Measurements from ENCODE around the gene ZNF98. TPM values are rescaled to one million over a fixed set of nuclear protein-coding genes. Genes with fewer than 3 reads are reported as not detected.

Gene ZNF98
- polyA plus RNA-seq (2012; ENCODE audit: low read depth, missing spikeins), result not detected

- no peak for DNase-seq (ENCODE audit: insufficient read length, low spot score)
- no peak for FAIRE-seq
- TF ChIP-seq POLR2AphosphoS5 (IDR thresholded peaks at IDR 0.05; ENCODE audit: low read depth, low read length) (no peak), POU2F2 (IDR thresholded peaks at IDR 0.05; ENCODE audit: low read depth, low read length) (no peak), SPI1 (IDR thresholded peaks at IDR 0.05; ENCODE audit: low read depth, low read length) (no peak)
These were observed at the start of gene ZNF98 for GRCh38 chr19:22422211-22422610. ZNF98 (minus strand) TSS chr19:22422346; CDS start chr19:22422224, 122 bp downstream.

- FAIRE-seq (no peak), DNase-seq (ENCODE audit: insufficient read length, low spot score) (no peak)
- no peak for TF ChIP-seq POU2F2 (IDR thresholded peaks at IDR 0.05; ENCODE audit: low read depth, low read length)
These were observed 24.5 kb upstream of the ZNF98 start for GRCh38 chr19:22446605-22447004.

GRCh38 chr19:22438011-22438410, 15.9 kb upstream of the ZNF98 start:
- no peak for DNase-seq (ENCODE audit: insufficient read length, low spot score)
- TF ChIP-seq POLR2A (IDR thresholded peaks at IDR 0.05; ENCODE audit: low read depth, low read length) (no peak), TAF1 (IDR thresholded peaks at IDR 0.05; ENCODE audit: low read depth, low read length) (no peak), POLR2AphosphoS5 (IDR thresholded peaks at IDR 0.05; ENCODE audit: low read depth, low read length) (no peak), PAX5 (IDR thresholded peaks at IDR 0.05; ENCODE audit: insufficient read depth, low read length, severe bottlenecking) (no peak), SPI1 (IDR thresholded peaks at IDR 0.05; ENCODE audit: low read depth, low read length) (no peak)

GRCh38 chr19:22427960-22428913, 6.1 kb upstream of the ZNF98 start:
- DNase-seq (ENCODE audit: insufficient read length, low spot score), result no peak
- no peak for FAIRE-seq
- TF ChIP-seq TAF1 (IDR thresholded peaks at IDR 0.05; ENCODE audit: low read depth, low read length) (no peak), SPI1 (IDR thresholded peaks at IDR 0.05; ENCODE audit: low read depth, low read length) (no peak), POLR2AphosphoS5 (IDR thresholded peaks at IDR 0.05; ENCODE audit: low read depth, low read length) (no peak), POU2F2 (IDR thresholded peaks at IDR 0.05; ENCODE audit: low read depth, low read length) (no peak), PAX5 (IDR thresholded peaks at IDR 0.05; ENCODE audit: insufficient read depth, low read length, severe bottlenecking) (no peak), POLR2A (IDR thresholded peaks at IDR 0.05; ENCODE audit: low read depth, low read length) (no peak)

More at GRCh38 chr19:22438011-22438410, 15.9 kb upstream of the ZNF98 start:
- FAIRE-seq, result no peak

- FAIRE-seq (no peak), DNase-seq (ENCODE audit: insufficient read length, low spot score) (no peak)
- TF ChIP-seq SPI1 (IDR thresholded peaks at IDR 0.05; ENCODE audit: low read depth, low read length), result no peak
- TF ChIP-seq PAX5 (IDR thresholded peaks at IDR 0.05; ENCODE audit: insufficient read depth, low read length, severe bottlenecking), result no peak
- TF ChIP-seq POU2F2 (IDR thresholded peaks at IDR 0.05; ENCODE audit: low read depth, low read length), result no peak
- TF ChIP-seq TAF1 (IDR thresholded peaks at IDR 0.05; ENCODE audit: low read depth, low read length), result no peak
- no peak for TF ChIP-seq POLR2AphosphoS5 (IDR thresholded peaks at IDR 0.05; ENCODE audit: low read depth, low read length)
- TF ChIP-seq POLR2A (IDR thresholded peaks at IDR 0.05; ENCODE audit: low read depth, low read length), result no peak
These were observed 5.4 kb upstream of the ZNF98 start for GRCh38 chr19:22427547-22427946.

GRCh38 chr19:22426901-22427300, 4.8 kb upstream of the ZNF98 start:
- TF ChIP-seq POU2F2 (IDR thresholded peaks at IDR 0.05; ENCODE audit: low read depth, low read length) (no peak), TAF1 (IDR thresholded peaks at IDR 0.05; ENCODE audit: low read depth, low read length) (no peak), POLR2AphosphoS5 (IDR thresholded peaks at IDR 0.05; ENCODE audit: low read depth, low read length) (no peak), PAX5 (IDR thresholded peaks at IDR 0.05; ENCODE audit: insufficient read depth, low read length, severe bottlenecking) (no peak), SPI1 (IDR thresholded peaks at IDR 0.05; ENCODE audit: low read depth, low read length) (no peak), POLR2A (IDR thresholded peaks at IDR 0.05; ENCODE audit: low read depth, low read length) (no peak)
- FAIRE-seq, result no peak
- no peak for DNase-seq (ENCODE audit: insufficient read length, low spot score)

- FAIRE-seq (no peak), DNase-seq (ENCODE audit: insufficient read length, low spot score) (no peak)
- TF ChIP-seq POLR2A (IDR thresholded peaks at IDR 0.05; ENCODE audit: low read depth, low read length), result no peak
- no peak for TF ChIP-seq PAX5 (IDR thresholded peaks at IDR 0.05; ENCODE audit: insufficient read depth, low read length, severe bottlenecking)
- TF ChIP-seq TAF1 (IDR thresholded peaks at IDR 0.05; ENCODE audit: low read depth, low read length), result no peak
These were observed 349 bp downstream of the ZNF98 start for GRCh38 chr19:22421797-22422196.

GRCh38 chr19:22354665-22355064, 67.5 kb downstream of the ZNF98 start:
- no peak for TF ChIP-seq POLR2A (IDR thresholded peaks at IDR 0.05; ENCODE audit: low read depth, low read length)
- FAIRE-seq (no peak), DNase-seq (ENCODE audit: insufficient read length, low spot score) (no peak)

Data from GM12891 (cell line).